ENCODE results near the gene ZMYND8.

The ZMYND8 gene

GRCh38 chr20:47286681-47287080 is 69.8 kb downstream of the ZMYND8 start:
- Histone ChIP-seq H3K27ac (ENCODE audit: extremely low read depth, low read depth, low read length) (no peak overlapping the region), H3K36me3 (ENCODE audit: control insufficient read depth in 2 of 2, insufficient read depth in 1 of 2, low read length in 2 of 2) (peaks cover 48 to 91% of the 10 kb centered on the region in 2 experiments), H3K4me3 (ENCODE audit: low read depth, low read length) (no peak overlapping the region), H3K9me3 (ENCODE audit: control insufficient read depth, insufficient read depth, low read depth, low read length) (no peaks in the 10 kb centered on the region), H3K4me1 (ENCODE audit: control insufficient read depth, insufficient read depth, low read length) (no peaks in the 10 kb centered on the region)
- POLR2A ChIA-PET = no interaction called here
- CTCF ChIA-PET = interaction anchor here (0.6 to 1.5 kb wide), 3 partner anchors 13 to 97 kb away, joined by 3 to 7 read pairs (median 5); no protein-coding TSS in a partner anchor
- TF ChIP-seq ZNF510 (tag by site-specific recombination; IDR thresholded peaks at IDR 0.05; ENCODE audit: insufficient replicate concordance) = no peak
- TF ChIP-seq ZNF18 (tag by site-specific recombination; IDR thresholded peaks at IDR 0.05) = no peak

GRCh38 chr20:47285189-47285588 is 71.3 kb downstream of the ZMYND8 start:
- Histone ChIP-seq H3K4me1 (ENCODE audit: control insufficient read depth, insufficient read depth, low read length) (no peaks in the 10 kb centered on the region), H3K4me3 (ENCODE audit: low read depth, low read length) (no peak overlapping the region), H3K36me3 (ENCODE audit: control insufficient read depth in 2 of 2, insufficient read depth in 1 of 2, low read length in 2 of 2) (peaks cover 37 to 92% of the 10 kb centered on the region in 2 experiments), H3K27ac (ENCODE audit: extremely low read depth, low read depth, low read length) (no peak overlapping the region), H3K9me3 (ENCODE audit: control insufficient read depth, insufficient read depth, low read depth, low read length) (no peaks in the 10 kb centered on the region)
- TF ChIP-seq ZNF324 (tag by site-specific recombination; IDR thresholded peaks at IDR 0.05) (no peak), ZNF223 (tag by site-specific recombination; IDR thresholded peaks at IDR 0.05) (no peak), BCL11B (tag by site-specific recombination; IDR thresholded peaks at IDR 0.05; ENCODE audit: low read depth) (no peak), SALL2 (tag by site-specific recombination; IDR thresholded peaks at IDR 0.05; ENCODE audit: borderline replicate concordance) (no peak), ZSCAN30 (tag by site-specific recombination; IDR thresholded peaks at IDR 0.05) (no peak), KLF8 (tag by site-specific recombination; IDR thresholded peaks at IDR 0.05) (no peak), KLF16 (tag by site-specific recombination; IDR thresholded peaks at IDR 0.05) (no peak), ZNF155 (tag by site-specific recombination; IDR thresholded peaks at IDR 0.05) (no peak)
- POLR2A ChIA-PET = no interaction called here
- CTCF ChIA-PET = no interaction called here

- POLR2A ChIA-PET = interaction anchor here (0.9 kb wide), 1 partner anchor 9 kb away, joined by 4 read pairs; no protein-coding TSS in a partner anchor
- Histone ChIP-seq H3K4me3 (ENCODE audit: low read depth, low read length) (no peak overlapping the region), H3K9me3 (ENCODE audit: control insufficient read depth, insufficient read depth, low read depth, low read length) (no peaks in the 10 kb centered on the region), H3K36me3 (ENCODE audit: control insufficient read depth in 2 of 2, insufficient read depth in 1 of 2, low read length in 2 of 2) (peaks cover 38 to 86% of the 10 kb centered on the region in 2 experiments), H3K4me1 (ENCODE audit: control insufficient read depth, insufficient read depth, low read length) (no peaks in the 10 kb centered on the region), H3K27ac (ENCODE audit: extremely low read depth, low read depth, low read length) (no peak overlapping the region)
- CTCF ChIA-PET = interaction anchor here (0.7 kb wide), 1 partner anchor 11 kb away, joined by 3 read pairs; no protein-coding TSS in a partner anchor
- TF ChIP-seq RBAK (tag by site-specific recombination; IDR thresholded peaks at IDR 0.05) = no peak
- no peak for TF ChIP-seq ZNF112 (tag by site-specific recombination; IDR thresholded peaks at IDR 0.05)
- no peak for TF ChIP-seq PRDM1 (tag by site-specific recombination; IDR thresholded peaks at IDR 0.05)
- TF ChIP-seq ZNF366 (tag by site-specific recombination; conservative IDR thresholded peaks at IDR 0.05) = no peak
- no peak for TF ChIP-seq KLF1 (tag by site-specific recombination; IDR thresholded peaks at IDR 0.05)
- no peak for TF ChIP-seq EGR2 (tag by site-specific recombination; IDR thresholded peaks at IDR 0.05; ENCODE audit: low read depth)
- no peak for TF ChIP-seq ZNF2 (tag by site-specific recombination; IDR thresholded peaks at IDR 0.05)
- no peak for TF ChIP-seq ZBTB11 (tag by site-specific recombination; conservative IDR thresholded peaks at IDR 0.05; ENCODE audit: low read depth)
- no peak for TF ChIP-seq ZSCAN30 (tag by site-specific recombination; IDR thresholded peaks at IDR 0.05)
- no peak for TF ChIP-seq ZBTB49 (tag by site-specific recombination; IDR thresholded peaks at IDR 0.05; ENCODE audit: low read depth)
- TF ChIP-seq ZNF37A (tag by site-specific recombination; IDR thresholded peaks at IDR 0.05) = no peak
- no peak for TF ChIP-seq ZNF791 (tag by site-specific recombination; IDR thresholded peaks at IDR 0.05)
- TF ChIP-seq PRDM6 (tag by site-specific recombination; IDR thresholded peaks at IDR 0.05) = no peak
- no peak for TF ChIP-seq KLF8 (tag by site-specific recombination; IDR thresholded peaks at IDR 0.05)
- TF ChIP-seq ZNF423 (tag by site-specific recombination; IDR thresholded peaks at IDR 0.05) = no peak
- TF ChIP-seq ZSCAN23 (tag by site-specific recombination; IDR thresholded peaks at IDR 0.05) = no peak
Measured at GRCh38 chr20:47284373-47284772, 72.1 kb downstream of the ZMYND8 start.

Measured in HEK293 (cell line).